A673 (cell line): Measurements from ENCODE around the gene NAT10. TPM values are rescaled to one million over a fixed set of nuclear protein-coding genes. Genes with fewer than 3 reads are reported as not detected.

Experiments
- BruUV-seq: library from RNA; stranded (reverse); fragments of 400-500 nt; replicated peaks from 2 replicates; lab custom pipeline; 2021; lab: Mats Ljungman, UMichigan
- CTCF ChIA-PET: fragments of 300-600 bp; sonication (Branson Sonifier 250); formaldehyde crosslinking; loops from one replicate; lab custom pipeline; 2022; ENCODE audit warnings: antibody characterized with exemption; lab: Charles Lee
- POLR2A ChIA-PET: fragments of 300-600 bp; sonication (Branson Sonifier 250); formaldehyde crosslinking; loops from one replicate; lab custom pipeline; 2022; ENCODE audit warnings: antibody characterized with exemption; ENCODE audit not compliant: low non-redundant PET; lab: Charles Lee
- DNase-seq: peaks from one replicate; pipeline ENCODE4 v3.0.0-alpha.2; 2015; ENCODE audit warnings: low spot score
- H3K27ac ChIP-seq: fragments of 200-600 bp; sonication (generic); 2 replicates; pipeline ENCODE4 v1.5.1; 2016; ENCODE audit warnings: mixed run types, low read depth, mild to moderate bottlenecking, mixed read lengths, antibody characterized with exemption, low read length; ENCODE audit not compliant: poor library complexity, severe bottlenecking
- H3K27me3 ChIP-seq: fragments of 200-600 bp; sonication (generic); replicated peaks from 2 replicates; pipeline ENCODE4 v1.6.1; 2017; ENCODE audit warnings: mixed run types, low read depth, mild to moderate bottlenecking, mixed read lengths, antibody characterized with exemption, low read length; ENCODE audit not compliant: insufficient read depth, poor library complexity
- H3K36me3 ChIP-seq: fragments of 200-600 bp; sonication (generic); 2 replicates; pipeline ENCODE4 v1.6.1; 2016; ENCODE audit warnings: mixed run types, mild to moderate bottlenecking, mixed read lengths, antibody characterized with exemption, low read length; ENCODE audit not compliant: insufficient read depth, poor library complexity, severe bottlenecking
- H3K4me1 ChIP-seq: fragments of 200-600 bp; sonication (generic); 2 replicates; pipeline ENCODE4 v1.6.1; 2017; ENCODE audit warnings: mixed run types, mild to moderate bottlenecking, mixed read lengths, antibody characterized with exemption, low read length; ENCODE audit not compliant: insufficient read depth, poor library complexity, severe bottlenecking
- H3K4me3 ChIP-seq: fragments of 200-600 bp; sonication (generic); 2 replicates; pipeline ENCODE4 v1.5.1; 2016; ENCODE audit warnings: low read depth, mixed run types, mild to moderate bottlenecking, mixed read lengths, low read length; ENCODE audit not compliant: poor library complexity, severe bottlenecking
- H3K9me3 ChIP-seq: fragments of 200-600 bp; sonication (generic); 2 replicates; pipeline ENCODE4 v1.6.1; 2016; ENCODE audit warnings: mixed run types, low read depth, mild to moderate bottlenecking, mixed read lengths, antibody characterized with exemption, low read length; ENCODE audit not compliant: poor library complexity, severe bottlenecking
- EZH2 ChIP-seq: fragments of 200-600 bp; sonication (generic); IDR thresholded peaks from 2 replicates; pipeline ENCODE4 v1.6.1; 2017; ENCODE audit warnings: borderline replicate concordance, low read depth, mild to moderate bottlenecking, mixed read lengths, antibody characterized with exemption, low read length; ENCODE audit not compliant: poor library complexity, severe bottlenecking
- intact Hi-C: fragments of 100-400 bp; cut with micrococcal nuclease; formaldehyde crosslinking; loops from one replicate; pipeline ENCODE4 v1.10.0; 2022; ENCODE audit not compliant: unreplicated experiment
- total RNA-seq: library from RNA; stranded (reverse); gene quantifications from 2 replicates; pipeline ENCODE4 v1.2.3, GENCODE V29; 2021
- TF ChIP-seq, protein P1 (sequence below): fragments of 300-800, 200-600 bp; sonication (generic); conservative IDR thresholded peaks from 2 replicates; pipeline ENCODE4 v1.5.1; 2017; ENCODE audit warnings: low read depth, mild to moderate bottlenecking, antibody characterized with exemption, low read length, moderate library complexity, mixed read lengths

Gene NAT10
- total RNA-seq, 1 experiment from 2014 or later: 192 TPM

DNA sequence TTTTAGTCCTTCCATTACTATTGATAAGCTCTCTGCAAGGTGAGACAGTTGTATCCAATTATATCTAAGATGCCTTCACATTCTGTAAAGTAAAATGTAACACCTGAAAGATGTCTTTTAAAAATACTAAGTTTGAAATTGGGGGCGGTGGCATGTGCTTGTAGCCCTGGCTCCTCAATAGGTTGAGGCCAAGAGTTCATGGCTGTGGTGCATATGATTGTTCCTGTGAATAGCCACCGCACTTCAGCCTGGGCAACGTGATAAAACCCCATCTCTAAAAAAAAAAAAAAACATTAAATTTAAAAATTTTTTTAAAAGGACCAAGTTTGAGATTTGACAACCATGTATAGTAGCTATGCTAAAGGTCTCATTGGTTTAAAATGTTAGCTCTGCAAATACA lies 33.4 kb upstream of the NAT10 start:
- Histone ChIP-seq H3K9me3 (no peaks in the 10 kb centered on the region), H3K36me3 (peaks cover 97% of the 10 kb centered on the region), H3K27me3 (no peaks in the 10 kb centered on the region), H3K4me1 (peaks cover 97% of the 10 kb centered on the region), H3K4me3 (no peak overlapping the region), H3K27ac (peak overlapping the region; percentile 67)
- TF ChIP-seq, protein P1, sequence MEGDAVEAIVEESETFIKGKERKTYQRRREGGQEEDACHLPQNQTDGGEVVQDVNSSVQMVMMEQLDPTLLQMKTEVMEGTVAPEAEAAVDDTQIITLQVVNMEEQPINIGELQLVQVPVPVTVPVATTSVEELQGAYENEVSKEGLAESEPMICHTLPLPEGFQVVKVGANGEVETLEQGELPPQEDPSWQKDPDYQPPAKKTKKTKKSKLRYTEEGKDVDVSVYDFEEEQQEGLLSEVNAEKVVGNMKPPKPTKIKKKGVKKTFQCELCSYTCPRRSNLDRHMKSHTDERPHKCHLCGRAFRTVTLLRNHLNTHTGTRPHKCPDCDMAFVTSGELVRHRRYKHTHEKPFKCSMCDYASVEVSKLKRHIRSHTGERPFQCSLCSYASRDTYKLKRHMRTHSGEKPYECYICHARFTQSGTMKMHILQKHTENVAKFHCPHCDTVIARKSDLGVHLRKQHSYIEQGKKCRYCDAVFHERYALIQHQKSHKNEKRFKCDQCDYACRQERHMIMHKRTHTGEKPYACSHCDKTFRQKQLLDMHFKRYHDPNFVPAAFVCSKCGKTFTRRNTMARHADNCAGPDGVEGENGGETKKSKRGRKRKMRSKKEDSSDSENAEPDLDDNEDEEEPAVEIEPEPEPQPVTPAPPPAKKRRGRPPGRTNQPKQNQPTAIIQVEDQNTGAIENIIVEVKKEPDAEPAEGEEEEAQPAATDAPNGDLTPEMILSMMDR: no peak
- no peak for TF ChIP-seq EZH2
- ChIA-PET POLR2A (no interaction called here), CTCF (no interaction called here)
- intact Hi-C loops: no loop called here
- BruUV-seq: TSS peak; percentile 5
- no peak for DNase-seq

DNA sequence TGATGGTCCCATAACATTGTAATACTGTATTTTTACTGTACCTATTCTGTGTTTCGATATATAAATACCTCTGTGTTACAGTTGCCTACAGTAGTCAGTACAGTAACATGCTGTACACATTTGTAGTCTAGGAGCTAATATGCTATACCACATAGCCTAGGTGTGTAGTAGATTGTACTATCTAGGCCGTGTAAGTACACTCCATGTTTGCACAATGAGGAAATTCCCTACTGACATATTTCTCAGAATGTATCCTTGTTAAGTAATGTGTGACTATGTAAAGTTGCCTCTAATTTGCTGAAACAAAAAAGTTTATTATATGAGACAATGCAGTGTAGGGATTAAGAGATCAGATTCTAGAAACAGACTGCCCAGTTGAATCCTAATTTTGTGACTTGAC lies 32.6 kb upstream of the NAT10 start:
- no peak for TF ChIP-seq EZH2
- TF ChIP-seq, protein P1: no peak
- H3K36me3 ChIP-seq: peaks cover 97% of the 10 kb centered on the region
- BruUV-seq: no TSS peak
- intact Hi-C loops: no loop called here
- H3K27me3 ChIP-seq: no peaks in the 10 kb centered on the region
- no peak overlapping the region for H3K4me3 ChIP-seq
- ChIA-PET POLR2A (no interaction called here), CTCF (no interaction called here)
- H3K27ac ChIP-seq: peak overlapping the region; percentile 67
- no peaks in the 10 kb centered on the region for H3K9me3 ChIP-seq
- peaks cover 94% of the 10 kb centered on the region for H3K4me1 ChIP-seq
- no peak for DNase-seq

DNA sequence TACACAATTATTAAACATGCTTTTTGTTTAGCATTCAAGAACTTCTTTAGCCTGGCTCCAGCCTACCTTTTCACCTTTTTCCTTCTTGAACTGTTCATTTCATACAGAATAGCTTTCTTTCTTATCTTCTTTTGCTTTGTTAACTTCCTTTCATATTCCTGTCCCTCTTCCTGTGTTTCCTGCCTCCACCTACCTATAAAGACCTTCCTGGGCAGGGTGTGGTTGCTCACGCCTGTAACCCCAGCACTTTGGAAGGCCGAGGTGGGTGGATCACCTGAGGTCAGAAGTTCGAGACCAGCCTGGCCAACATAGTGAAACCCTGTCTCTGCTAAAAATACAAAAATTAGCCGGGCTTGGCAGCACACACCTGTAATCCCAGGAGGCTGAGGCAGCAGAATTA lies 31.0 kb upstream of the NAT10 start:
- peak overlapping the region; percentile 67 for H3K27ac ChIP-seq
- ChIA-PET POLR2A (no interaction called here), CTCF (no interaction called here)
- peaks cover 80% of the 10 kb centered on the region for H3K4me1 ChIP-seq
- H3K36me3 ChIP-seq: peaks cover 97% of the 10 kb centered on the region
- TF ChIP-seq, protein P1: no peak
- no peak for TF ChIP-seq EZH2
- no peak overlapping the region for H3K4me3 ChIP-seq
- H3K9me3 ChIP-seq: no peaks in the 10 kb centered on the region
- intact Hi-C loops: no loop called here
- DNase-seq: no peak
- no peaks in the 10 kb centered on the region for H3K27me3 ChIP-seq
- BruUV-seq: no TSS peak
